Thyroid gland (tissue), 4 donors: ENCODE data around the gene TOP2A.

Experiments
- POLR2A ChIP-seq, 2 donors: fragments of 450-650 bp; IDR thresholded peaks; one replicate each; pipeline ENCODE4 v1.6.1; 2017; ENCODE audit warnings: antibody characterized with exemption in 2 of 2, mild to moderate bottlenecking in 2 of 2, moderate library complexity in 1 of 2
- TF ChIP-seq, protein P1 (sequence below), 6 experiments: fragments of 200-600 bp in 3 of 6; fragments of 450-650 bp in 3 of 6; sonication (generic) in 3 of 6; IDR thresholded peaks; one replicate each; pipeline ENCODE4 v1.5.1; 2016 to 2019; ENCODE audit warnings: antibody characterized with exemption in 6 of 6, mild to moderate bottlenecking in 2 of 6, inconsistent platforms in 1 of 6, moderate library complexity in 1 of 6

DNA sequence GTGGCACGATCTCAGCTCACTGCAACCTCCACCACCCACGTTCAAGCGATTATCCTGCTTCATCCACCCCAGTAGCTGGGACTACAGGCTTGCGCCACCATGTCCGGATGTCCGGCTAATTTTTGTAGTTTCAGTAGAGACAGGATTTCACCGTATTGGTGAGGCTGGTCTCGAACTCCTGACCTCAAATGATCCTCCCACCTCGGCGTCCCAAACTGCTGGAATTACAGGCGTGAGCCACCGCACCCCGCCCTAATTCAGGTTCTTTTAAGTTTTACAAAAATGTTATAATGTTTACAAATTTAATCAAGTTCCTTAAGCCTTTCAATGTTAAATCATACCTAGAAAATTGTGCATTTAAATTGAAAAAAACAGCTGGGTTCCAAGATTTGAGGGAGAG, 39.9 kb downstream of the TOP2A start:
- TF ChIP-seq, protein P1, sequence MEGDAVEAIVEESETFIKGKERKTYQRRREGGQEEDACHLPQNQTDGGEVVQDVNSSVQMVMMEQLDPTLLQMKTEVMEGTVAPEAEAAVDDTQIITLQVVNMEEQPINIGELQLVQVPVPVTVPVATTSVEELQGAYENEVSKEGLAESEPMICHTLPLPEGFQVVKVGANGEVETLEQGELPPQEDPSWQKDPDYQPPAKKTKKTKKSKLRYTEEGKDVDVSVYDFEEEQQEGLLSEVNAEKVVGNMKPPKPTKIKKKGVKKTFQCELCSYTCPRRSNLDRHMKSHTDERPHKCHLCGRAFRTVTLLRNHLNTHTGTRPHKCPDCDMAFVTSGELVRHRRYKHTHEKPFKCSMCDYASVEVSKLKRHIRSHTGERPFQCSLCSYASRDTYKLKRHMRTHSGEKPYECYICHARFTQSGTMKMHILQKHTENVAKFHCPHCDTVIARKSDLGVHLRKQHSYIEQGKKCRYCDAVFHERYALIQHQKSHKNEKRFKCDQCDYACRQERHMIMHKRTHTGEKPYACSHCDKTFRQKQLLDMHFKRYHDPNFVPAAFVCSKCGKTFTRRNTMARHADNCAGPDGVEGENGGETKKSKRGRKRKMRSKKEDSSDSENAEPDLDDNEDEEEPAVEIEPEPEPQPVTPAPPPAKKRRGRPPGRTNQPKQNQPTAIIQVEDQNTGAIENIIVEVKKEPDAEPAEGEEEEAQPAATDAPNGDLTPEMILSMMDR (IDR thresholded peaks at IDR 0.05): no peak
- TF ChIP-seq POLR2A (IDR thresholded peaks at IDR 0.05): no peak
